GM12878 (cell line): ENCODE measurements around the gene ABHD2. TPM values are rescaled to one million over a fixed set of nuclear protein-coding genes. Genes with fewer than 3 reads are reported as not detected.

Experiments
- ATAC-seq: fragments of 200-7000 bp; cut with Tn5 transposase; 3 replicates; pipeline ENCODE4 v1.9.1; 2020; ENCODE audit warnings: mild to moderate bottlenecking, moderate library complexity
- BruUV-seq: library from RNA; stranded (reverse); fragments of 400-500 nt; replicated peaks from 2 replicates; lab custom pipeline; 2021; lab: Mats Ljungman, UMichigan
- CTCF ChIA-PET: fragments of 300-600 bp; sonication (Branson Sonifier 250); formaldehyde crosslinking; extraction: SDS; loops from one replicate; lab custom pipeline; 2021; ENCODE audit warnings: inconsistent platforms; lab: Yijun Ruan, JAX
- POLR2A ChIA-PET: fragments of 350-600 bp; formaldehyde crosslinking; extraction: SDS; loops from one replicate; lab custom pipeline; 2021; ENCODE audit warnings: inconsistent platforms; lab: Charles Lee
- RAD21 ChIA-PET: fragments of 300-600 bp; sonication (Branson Sonifier 250); formaldehyde crosslinking; loops from one replicate; lab custom pipeline; 2023; ENCODE audit warnings: antibody characterized with exemption; ENCODE audit not compliant: unreplicated experiment; lab: Charles Lee
- SMC1A ChIA-PET: fragments of 300-600 bp; sonication (Branson Sonifier 250); formaldehyde crosslinking; loops from one replicate; lab custom pipeline; 2023; ENCODE audit not compliant: unreplicated experiment, uncharacterized antibody; lab: Charles Lee
- DNase-seq: peaks from one replicate; pipeline ENCODE4 v3.0.0-alpha.2; 2011; ENCODE audit warnings: low read depth, low spot score
- FAIRE-seq: peaks from 3 replicates; lab custom pipeline; 2011; peaks lifted over from hg19 to GRCh38; lab: Jason Lieb, UNC
- H2AFZ ChIP-seq: 2 replicates; pipeline ENCODE4 v1.6.0; 2011; ENCODE audit warnings: low read depth, low read length, control low read depth; ENCODE audit not compliant: control insufficient read depth
- H3K27ac ChIP-seq: 2 replicates; pipeline ENCODE4 v1.5.1; 2011; ENCODE audit warnings: control low read depth; ENCODE audit not compliant: control insufficient read depth, insufficient read depth
- H3K27me3 ChIP-seq, 2 experiments: replicated peaks in 1 of 2; 2 replicates each; pipeline versions ENCODE4 v1.6.0 to v1.6.1; 2011; ENCODE audit warnings: low read length in 1 of 2; ENCODE audit not compliant: control insufficient read depth in 2 of 2, insufficient read depth in 2 of 2
- H3K36me3 ChIP-seq, 2 experiments: 2 replicates each; pipeline ENCODE4 v1.5.1; 2011; ENCODE audit warnings: low read length in 1 of 2; ENCODE audit not compliant: control insufficient read depth in 2 of 2, insufficient read depth in 2 of 2
- H3K4me1 ChIP-seq: 2 replicates; pipeline ENCODE4 v1.6.1; 2011; ENCODE audit warnings: mild to moderate bottlenecking, low read length, moderate library complexity, mixed read lengths; ENCODE audit not compliant: control insufficient read depth, insufficient read depth
- H3K4me2 ChIP-seq: 2 replicates; pipeline ENCODE4 v1.6.0; 2011; ENCODE audit warnings: control low read depth; ENCODE audit not compliant: control insufficient read depth, insufficient read depth
- H3K4me3 ChIP-seq: fragments of 200-600 bp; sonication (generic); 2 replicates; pipeline ENCODE4 v1.5.1; 2016
- H3K79me2 ChIP-seq: 2 replicates; pipeline ENCODE4 v1.6.0; 2011; ENCODE audit warnings: low read length; ENCODE audit not compliant: control insufficient read depth, insufficient read depth
- H3K9ac ChIP-seq: 2 replicates; pipeline ENCODE4 v1.8.0; 2011; ENCODE audit warnings: low read length, control low read depth, mixed read lengths; ENCODE audit not compliant: control insufficient read depth, insufficient read depth
- H3K9me3 ChIP-seq: replicated peaks from 3 replicates; pipeline ENCODE4 v1.5.1; 2011; ENCODE audit warnings: mild to moderate bottlenecking, low read length; ENCODE audit not compliant: control insufficient read depth, insufficient read depth
- H4K20me1 ChIP-seq: 2 replicates; pipeline ENCODE4 v1.6.0; 2011; ENCODE audit not compliant: control insufficient read depth, insufficient read depth
- ATF7 ChIP-seq: fragments of 450-650 bp; IDR thresholded peaks from 2 replicates; pipeline ENCODE4 v1.6.1; 2016; ENCODE audit warnings: low read depth, mild to moderate bottlenecking
- BMI1 ChIP-seq: fragments of 450-650 bp; IDR thresholded peaks from 2 replicates; pipeline ENCODE4 v1.6.1; 2016; ENCODE audit warnings: mild to moderate bottlenecking, moderate library complexity, borderline replicate concordance
- CHD2 ChIP-seq: IDR thresholded peaks from 2 replicates; pipeline ENCODE4 v1.6.1; 2011; ENCODE audit warnings: low read depth, low read length, improper control_type of control experiment, borderline replicate concordance
- E4F1 ChIP-seq: fragments of 450-650 bp; IDR thresholded peaks from 2 replicates; pipeline ENCODE4 v1.6.1; 2018; ENCODE audit warnings: borderline replicate concordance, mild to moderate bottlenecking; ENCODE audit not compliant: partially characterized antibody
- EED ChIP-seq: sonication (generic); IDR thresholded peaks from 2 replicates; pipeline ENCODE4 v1.6.1; 2016; ENCODE audit warnings: antibody characterized with exemption, low read depth
- ETV6 ChIP-seq, 2 experiments: fragments of 450-650 bp in 1 of 2; IDR thresholded peaks in 1 of 2; conservative IDR thresholded peaks in 1 of 2; 2 replicates each; pipeline ENCODE4 v1.6.1; 2014; ENCODE audit warnings: antibody characterized with exemption in 1 of 2, borderline replicate concordance in 1 of 2, low read depth in 1 of 2, mild to moderate bottlenecking in 1 of 2, moderate library complexity in 1 of 2
- GABPA ChIP-seq: IDR thresholded peaks from 2 replicates; pipeline ENCODE4 v1.6.1; 2014; ENCODE audit warnings: antibody characterized with exemption, low read depth, mild to moderate bottlenecking, inconsistent platforms
- HDGF ChIP-seq: fragments of 450-650 bp; IDR thresholded peaks from 2 replicates; pipeline ENCODE4 v1.6.1; 2016; ENCODE audit warnings: antibody characterized with exemption
- MYC ChIP-seq: IDR thresholded peaks from 2 replicates; pipeline ENCODE4 v1.6.1; 2011; ENCODE audit warnings: mild to moderate bottlenecking, low read length, moderate library complexity, inconsistent platforms; ENCODE audit not compliant: insufficient read depth, insufficient replicate concordance, insufficient read length, severe bottlenecking
- PAX8 ChIP-seq: fragments of 450-650 bp; IDR thresholded peaks from 2 replicates; pipeline ENCODE4 v1.6.1; 2017; ENCODE audit warnings: mild to moderate bottlenecking, moderate library complexity
- RAD21 ChIP-seq: IDR thresholded peaks from 2 replicates; pipeline ENCODE4 v1.6.1; 2011; ENCODE audit warnings: mild to moderate bottlenecking, low read depth, low read length, moderate library complexity; ENCODE audit not compliant: insufficient read depth
- RAD51 ChIP-seq: fragments of 450-650 bp; IDR thresholded peaks from 2 replicates; pipeline ENCODE4 v1.6.1; 2016; ENCODE audit warnings: moderate library complexity, mild to moderate bottlenecking, inconsistent platforms
- SKIL ChIP-seq: fragments of 450-650 bp; IDR thresholded peaks from 2 replicates; pipeline ENCODE4 v1.6.1; 2017; ENCODE audit warnings: mild to moderate bottlenecking, low read depth, inconsistent platforms; ENCODE audit not compliant: poor library complexity, severe bottlenecking
- STAT3 ChIP-seq: IDR thresholded peaks from 2 replicates; pipeline ENCODE4 v1.6.1; 2011; ENCODE audit warnings: low read depth, low read length, improper control_type of control experiment
- TCF3 ChIP-seq: IDR thresholded peaks from 2 replicates; pipeline ENCODE4 v1.6.1; 2012; ENCODE audit warnings: low read depth, mild to moderate bottlenecking, low read length, borderline replicate concordance; ENCODE audit not compliant: insufficient read depth
- WGBS: methylation state at CpG from one replicate; pipeline ENCODE4 v1.1.6; 2016; ENCODE audit warnings: low lambda C conversion rate; ENCODE audit not compliant: insufficient replicate concordance, insufficient coverage; ENCODE audit errors: missing lambda C conversion rate; 5-methylcytosine and 5-hydroxymethylcytosine counted together
- in situ Hi-C: fragments of 300-500 bp; cut with MboI; formaldehyde crosslinking; loops from 9 replicates; pipeline ENCODE4 v1.14.3; 2018; ENCODE audit warnings: mixed read lengths
- intact Hi-C: fragments of 100-400 bp; cut with micrococcal nuclease; formaldehyde crosslinking; loops from one replicate; pipeline ENCODE4 v1.14.2; 2022; ENCODE audit not compliant: unreplicated experiment
- polyA plus RNA-seq, 11 experiments: library from polyadenylated mRNA; depleted of rRNA in 4 of 11; unstranded in 6 of 11; stranded (reverse) in 5 of 11; fragments of >200 nt; fragmentation: Nextera tagmentation in 4 of 11; fragmentation: Illumina TruSeq in 1 of 11; extraction: Ambion mirVana in 4 of 11; extraction: Trizol in 1 of 11; gene quantifications; 1 replicate in 1 of 11; 2 replicates in 10 of 11; pipeline versions ENCODE4 v1.2.1 to v1.2.3, GENCODE V29; 2011 to 2016; ENCODE audit warnings: inconsistent platforms in 2 of 11, missing spikeins in 2 of 11, low read depth in 1 of 11
- total RNA-seq, 4 experiments: library from RNA; depleted of rRNA in 3 of 4; stranded (reverse); fragments of >200 nt in 3 of 4; fragmentation: Illumina TruSeq in 1 of 4; extraction: Trizol in 1 of 4; gene quantifications; 2 replicates each; pipeline versions ENCODE4 v1.2.1 to v1.2.3, GENCODE V29; 2013 to 2021
- TF ChIP-seq, protein P1 (sequence below): fragments of 450-650 bp; IDR thresholded peaks from 2 replicates; pipeline ENCODE4 v1.6.1; 2016; ENCODE audit warnings: mild to moderate bottlenecking

Gene ABHD2
- total and polyA plus RNA-seq, 10 of the 15 experiments (the other 5 are each of a cell fraction or from before 2014, with no cell fraction given), result 1.2 to 33.6 (median 20.4) TPM

DNA sequence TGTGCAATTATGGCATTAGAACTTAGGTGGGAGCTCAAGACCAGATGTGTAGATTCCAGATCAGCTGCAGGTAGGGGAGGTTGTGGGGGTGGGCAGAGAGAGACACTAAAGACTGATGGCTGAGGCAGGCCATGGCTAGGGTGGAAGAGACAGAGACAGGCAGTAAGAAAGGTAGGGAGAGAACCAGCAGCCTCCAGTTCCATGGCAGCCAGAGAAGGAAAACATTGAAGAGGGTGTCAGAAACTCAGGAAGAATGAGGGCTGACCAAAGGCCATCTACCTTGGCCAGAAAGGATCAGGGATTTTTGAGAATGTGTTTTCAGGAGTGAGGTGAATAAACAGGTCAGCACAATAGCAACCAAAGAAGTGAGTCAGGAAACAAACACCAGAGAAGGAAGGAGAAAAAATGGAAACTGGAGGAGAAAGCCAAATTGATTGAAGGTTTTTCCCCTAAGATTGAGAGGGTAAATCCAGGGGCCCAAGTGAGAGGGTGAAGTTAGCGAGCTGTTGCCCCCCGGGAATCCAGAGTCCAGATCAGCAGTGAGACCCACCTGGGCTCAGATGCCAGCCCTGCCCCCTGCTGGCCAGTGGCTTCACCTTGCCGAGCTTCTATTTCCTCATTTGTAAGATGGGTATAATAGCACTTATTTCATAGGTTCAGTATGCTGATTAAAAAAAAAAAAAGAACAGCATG, 41.0 kb downstream of the ABHD2 start:
- ATAC-seq (peak; percentile 95), DNase-seq (no peak), FAIRE-seq (no peak)
- H3K27ac ChIP-seq, result no peak overlapping the region
- no peaks in the 10 kb centered on the region for H3K9me3 ChIP-seq
- POLR2A ChIA-PET, result interaction anchor here (0.9 to 3.7 kb wide), 5 partner anchors 17 to 71 kb away, joined by 4 to 15 read pairs (median 5); partner anchors contain the start of gene ABHD2
- H3K9ac ChIP-seq, result no peak overlapping the region
- H3K36me3 ChIP-seq, result peaks cover 1 to 6% of the 10 kb centered on the region in 2 experiments; a peak in 3 of 4 replicates
- CTCF ChIA-PET, result interaction anchor here (0.6 to 8.4 kb wide), 41 partner anchors 9 to 505 kb away, joined by 3 to 225 read pairs (median 7); partner anchors contain the start of gene ABHD2
- RAD21 ChIA-PET, result interaction anchor here (0.6 to 5.8 kb wide), 23 partner anchors 8 to 229 kb away, joined by 3 to 105 read pairs (median 5); partner anchors contain the start of gene ABHD2
- no peak overlapping the region for H3K4me2 ChIP-seq
- intact Hi-C loops (loop anchor here (1.0 kb wide), 2 partner anchors 72 to 235 kb away; no protein-coding TSS in a partner anchor), in situ Hi-C loops (loop anchor here (5.0 kb wide), 1 partner anchor 72 kb away; no protein-coding TSS in a partner anchor)
- no peaks in the 10 kb centered on the region for H3K79me2 ChIP-seq
- H3K4me3 ChIP-seq, result no peak overlapping the region
- no peaks in the 10 kb centered on the region for H4K20me1 ChIP-seq
- no TSS peak for BruUV-seq
- WGBS, result 16% methylated on average over 3 of the region's 3 CpGs
- no peaks in the 10 kb centered on the region for H3K4me1 ChIP-seq
- H2AFZ ChIP-seq, result no peak overlapping the region
- no peaks in the 10 kb centered on the region for H3K27me3 ChIP-seq
- SMC1A ChIA-PET, result interaction anchor here (0.6 to 10.2 kb wide), 22 partner anchors 9 to 693 kb away, joined by 3 to 134 read pairs (median 4); partner anchors contain the start of gene ABHD2
- TF ChIP-seq SKIL (no peak), ATF7 (no peak), RAD21 (peak; percentile 70), RAD51 (no peak), E4F1 (no peak), GABPA (no peak), BMI1 (no peak), CHD2 (no peak), STAT3 (no peak), PAX8 (no peak), TCF3 (0 out of 2 replicates have a peak, but pooled peaks have one; percentile 27), HDGF (peak; percentile 45; the same call in 1 of the 2 replicates), EED (no peak), MYC (no peak), ETV6 (conservative IDR thresholded peaks at IDR 0.05 in 1 of 2, IDR thresholded peaks at IDR 0.05 in 1 of 2; ENCODE audit: borderline replicate concordance in 1 of 2, low read depth in 1 of 2) (no peak)
- TF ChIP-seq, protein P1, sequence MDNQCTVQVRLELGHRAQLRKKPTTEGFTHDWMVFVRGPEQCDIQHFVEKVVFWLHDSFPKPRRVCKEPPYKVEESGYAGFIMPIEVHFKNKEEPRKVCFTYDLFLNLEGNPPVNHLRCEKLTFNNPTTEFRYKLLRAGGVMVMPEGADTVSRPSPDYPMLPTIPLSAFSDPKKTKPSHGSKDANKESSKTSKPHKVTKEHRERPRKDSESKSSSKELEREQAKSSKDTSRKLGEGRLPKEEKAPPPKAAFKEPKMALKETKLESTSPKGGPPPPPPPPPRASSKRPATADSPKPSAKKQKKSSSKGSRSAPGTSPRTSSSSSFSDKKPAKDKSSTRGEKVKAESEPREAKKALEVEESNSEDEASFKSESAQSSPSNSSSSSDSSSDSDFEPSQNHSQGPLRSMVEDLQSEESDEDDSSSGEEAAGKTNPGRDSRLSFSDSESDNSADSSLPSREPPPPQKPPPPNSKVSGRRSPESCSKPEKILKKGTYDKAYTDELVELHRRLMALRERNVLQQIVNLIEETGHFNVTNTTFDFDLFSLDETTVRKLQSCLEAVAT, result peak; percentile 87
